ENCODE results near the gene URI1.
"Not testable (repeated sequence)": the region's sequence is repeated elsewhere in the genome, so short reads cannot be mapped to it uniquely, and the experiment has no call there.

URI1 gene

GRCh38 chr19:30028992-30029343 lies 86.9 kb downstream of the URI1 start:
- no peak for TF ChIP-seq CTCF (IDR thresholded peaks at IDR 0.05; ENCODE audit: low read depth, low read length, missing control alignments)
- no peak overlapping the region for H3K4me3 ChIP-seq (ENCODE audit: low read depth, low read length)

GRCh38 chr19:30029721-30030510 lies 87.9 kb downstream of the URI1 start:
- TF ChIP-seq CTCF (IDR thresholded peaks at IDR 0.05; ENCODE audit: low read depth, low read length, missing control alignments): no peak
- H3K4me3 ChIP-seq (ENCODE audit: low read depth, low read length): no peak overlapping the region
- peak; percentile 68 for DNase-seq (ENCODE audit: low read depth)

More at GRCh38 chr19:30028992-30029343, 86.9 kb downstream of the URI1 start:
- no peak for DNase-seq (ENCODE audit: low read depth)

- DNase-seq (ENCODE audit: low read depth): no peak
- H3K4me3 ChIP-seq (ENCODE audit: low read depth, low read length): no peak overlapping the region
- TF ChIP-seq CTCF (IDR thresholded peaks at IDR 0.05; ENCODE audit: low read depth, low read length, missing control alignments): no peak
Measured at GRCh38 chr19:30034321-30034720, 92.3 kb downstream of the URI1 start.

- no peak for TF ChIP-seq CTCF (IDR thresholded peaks at IDR 0.05; ENCODE audit: low read depth, low read length, missing control alignments)
- DNase-seq (ENCODE audit: low read depth): no peak
- H3K4me3 ChIP-seq (ENCODE audit: low read depth, low read length): no peak overlapping the region
Measured at GRCh38 chr19:30036154-30037129, 94.4 kb downstream of the URI1 start.

- H3K4me3 ChIP-seq (ENCODE audit: low read depth, low read length): no peak overlapping the region
- DNase-seq (ENCODE audit: low read depth): no peak
- TF ChIP-seq CTCF (IDR thresholded peaks at IDR 0.05; ENCODE audit: low read depth, low read length, missing control alignments): no peak
Measured at GRCh38 chr19:30037835-30038234, 95.8 kb downstream of the URI1 start.

- H3K4me3 ChIP-seq (ENCODE audit: low read depth, low read length); DNase-seq (ENCODE audit: low read depth): not testable (repeated sequence)
Measured at GRCh38 chr19:30041931-30042330, 99.9 kb downstream of the URI1 start.

- DNase-seq (ENCODE audit: low read depth); H3K4me3 ChIP-seq (ENCODE audit: low read depth, low read length): not testable (repeated sequence)
Measured at GRCh38 chr19:30043008-30043407, 101.0 kb downstream of the URI1 start.
